D721Med (cell line): ENCODE results near the gene ATG9B.

Source experiments
- DNase-seq: peaks from one replicate; pipeline ENCODE4 v3.0.0; 2011; ENCODE audit warnings: low spot score; ENCODE audit not compliant: insufficient read length
- FAIRE-seq: peaks from 2 replicates; lab custom pipeline; 2011; peaks lifted over from hg19 to GRCh38; lab: Jason Lieb, UNC
- CTCF ChIP-seq: IDR thresholded peaks from 2 replicates; pipeline ENCODE4 v1.5.1; 2012; ENCODE audit warnings: mild to moderate bottlenecking, control low read depth; ENCODE audit not compliant: insufficient read depth; ENCODE audit errors: missing control alignments

Gene ATG9B

GRCh38 chr7:151061213-151062110 lies 37.2 kb upstream of the ATG9B start:
- no peak for FAIRE-seq
- no peak for TF ChIP-seq CTCF
- no peak for DNase-seq

- TF ChIP-seq CTCF: peak; percentile 30
- FAIRE-seq (no peak), DNase-seq (no peak)
These were observed 36.3 kb upstream of the ATG9B start for GRCh38 chr7:151060416-151061212.

GRCh38 chr7:151060113-151060415 lies 35.8 kb upstream of the ATG9B start:
- DNase-seq: no peak
- FAIRE-seq: no peak
- no peak for TF ChIP-seq CTCF

- no peak for FAIRE-seq
- TF ChIP-seq CTCF: no peak
- peak; percentile 90 for DNase-seq
These were observed 35.2 kb upstream of the ATG9B start, which contains the start of gene SLC4A2 for GRCh38 chr7:151059367-151060112. Gene SLC4A2, plus strand, starts transcription at chr7:151059589. Its CDS starts 2,399 bp downstream, at chr7:151061988.

GRCh38 chr7:151058781-151059366 lies 34.6 kb upstream of the ATG9B start:
- FAIRE-seq (no peak), DNase-seq (no peak)
- no peak for TF ChIP-seq CTCF

- DNase-seq: peak; percentile 99
- no peak for FAIRE-seq
- TF ChIP-seq CTCF: no peak
These were observed 33.9 kb upstream of the ATG9B start for GRCh38 chr7:151057989-151058780.
